Breast epithelium (tissue), 3 donors: ENCODE results near the gene LMAN2.

Experiments
- POLR2A ChIP-seq: fragments of 450-650 bp; IDR thresholded peaks from one replicate; pipeline ENCODE4 v1.6.1; 2016; ENCODE audit warnings: antibody characterized with exemption, mild to moderate bottlenecking, moderate library complexity
- POLR2AphosphoS5 ChIP-seq, 3 donors: sonication (generic); formaldehyde crosslinking; IDR thresholded peaks; one replicate each; pipeline ENCODE4 v1.6.1; 2017; ENCODE audit warnings: antibody characterized with exemption in 3 of 3
- TF ChIP-seq, protein P1 (sequence below), 3 donors: fragments of 450-650 bp; IDR thresholded peaks; one replicate each; pipeline ENCODE4 v1.5.1; 2016 to 2017; ENCODE audit warnings: antibody characterized with exemption in 3 of 3, mild to moderate bottlenecking in 3 of 3, moderate library complexity in 3 of 3

DNA sequence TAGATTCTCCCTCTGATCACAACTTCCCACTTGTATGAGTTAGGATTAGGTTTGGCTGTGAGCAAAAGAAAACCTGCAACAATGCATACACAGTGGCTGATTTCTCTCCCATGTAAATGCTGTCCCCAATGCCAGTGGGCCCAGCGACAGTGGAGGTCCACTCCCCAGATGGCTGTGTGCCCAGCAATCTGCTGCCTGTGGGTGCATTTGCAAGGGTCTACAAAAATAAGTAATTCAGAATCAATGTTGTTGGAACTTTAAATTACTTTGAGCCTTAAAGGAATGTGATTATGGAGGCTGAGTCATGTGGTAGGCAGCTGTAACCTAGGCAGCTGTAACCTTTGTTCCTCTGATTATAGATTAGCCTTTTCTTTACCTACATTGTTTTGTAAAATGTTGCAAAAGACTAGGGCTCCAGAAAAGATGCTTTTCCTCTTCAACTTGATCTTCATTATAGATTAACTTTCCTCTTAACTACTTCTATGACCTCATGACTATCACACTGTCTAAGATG, 25.5 kb downstream of the LMAN2 start:
- TF ChIP-seq, protein P1, sequence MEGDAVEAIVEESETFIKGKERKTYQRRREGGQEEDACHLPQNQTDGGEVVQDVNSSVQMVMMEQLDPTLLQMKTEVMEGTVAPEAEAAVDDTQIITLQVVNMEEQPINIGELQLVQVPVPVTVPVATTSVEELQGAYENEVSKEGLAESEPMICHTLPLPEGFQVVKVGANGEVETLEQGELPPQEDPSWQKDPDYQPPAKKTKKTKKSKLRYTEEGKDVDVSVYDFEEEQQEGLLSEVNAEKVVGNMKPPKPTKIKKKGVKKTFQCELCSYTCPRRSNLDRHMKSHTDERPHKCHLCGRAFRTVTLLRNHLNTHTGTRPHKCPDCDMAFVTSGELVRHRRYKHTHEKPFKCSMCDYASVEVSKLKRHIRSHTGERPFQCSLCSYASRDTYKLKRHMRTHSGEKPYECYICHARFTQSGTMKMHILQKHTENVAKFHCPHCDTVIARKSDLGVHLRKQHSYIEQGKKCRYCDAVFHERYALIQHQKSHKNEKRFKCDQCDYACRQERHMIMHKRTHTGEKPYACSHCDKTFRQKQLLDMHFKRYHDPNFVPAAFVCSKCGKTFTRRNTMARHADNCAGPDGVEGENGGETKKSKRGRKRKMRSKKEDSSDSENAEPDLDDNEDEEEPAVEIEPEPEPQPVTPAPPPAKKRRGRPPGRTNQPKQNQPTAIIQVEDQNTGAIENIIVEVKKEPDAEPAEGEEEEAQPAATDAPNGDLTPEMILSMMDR (IDR thresholded peaks at IDR 0.05), result no peak
- TF ChIP-seq POLR2A (no peak), POLR2AphosphoS5 (IDR thresholded peaks at IDR 0.05) (no peak)
